Rectal smooth muscle tissue (tissue), 1 donor: ENCODE data around the gene TRPV3.

ENCODE experiments used
- H3K27ac ChIP-seq: one replicate; pipeline ENCODE4 v1.7.0; 2013; ENCODE audit warnings: low read depth, low read length, inconsistent platforms
- H3K27me3 ChIP-seq: one replicate; pipeline ENCODE4 v1.7.0; 2013; ENCODE audit warnings: low read length; ENCODE audit not compliant: control insufficient read depth, insufficient read depth
- H3K36me3 ChIP-seq: one replicate; pipeline ENCODE4 v1.7.0; 2013; ENCODE audit warnings: low read length; ENCODE audit not compliant: control insufficient read depth, insufficient read depth
- H3K4me1 ChIP-seq: one replicate; pipeline ENCODE4 v1.7.0; 2013; ENCODE audit warnings: low read length; ENCODE audit not compliant: control insufficient read depth, insufficient read depth
- H3K4me3 ChIP-seq: one replicate; pipeline ENCODE4 v1.7.0; 2013; ENCODE audit warnings: low read length
- H3K9ac ChIP-seq: one replicate; pipeline ENCODE4 v1.7.0; 2013; ENCODE audit warnings: low read length

TRPV3 gene

GRCh38 chr17:3557768-3558583 lies at the start of gene TRPV3:
TRPV3 (minus strand) TSS chr17:3557812; CDS start chr17:3554850, 2,962 bp downstream.
- Histone ChIP-seq H3K36me3 (no peaks in the 10 kb centered on the region), H3K4me3 (peak within 1 kb of the TSS; percentile 19), H3K4me1 (no peaks in the 10 kb centered on the region), H3K27ac (no peak within 1 kb of the TSS), H3K9ac (no peak within 1 kb of the TSS), H3K27me3 (no peaks in the 10 kb centered on the region)

- H3K36me3 ChIP-seq: peaks cover 5% of the 10 kb centered on the region
- no peak overlapping the region for H3K27ac ChIP-seq
- no peak overlapping the region for H3K4me3 ChIP-seq
- H3K4me1 ChIP-seq: no peaks in the 10 kb centered on the region
- no peak overlapping the region for H3K9ac ChIP-seq
- H3K27me3 ChIP-seq: no peaks in the 10 kb centered on the region
These were observed 46.3 kb upstream of the TRPV3 start for GRCh38 chr17:3603870-3604259.

DNA sequence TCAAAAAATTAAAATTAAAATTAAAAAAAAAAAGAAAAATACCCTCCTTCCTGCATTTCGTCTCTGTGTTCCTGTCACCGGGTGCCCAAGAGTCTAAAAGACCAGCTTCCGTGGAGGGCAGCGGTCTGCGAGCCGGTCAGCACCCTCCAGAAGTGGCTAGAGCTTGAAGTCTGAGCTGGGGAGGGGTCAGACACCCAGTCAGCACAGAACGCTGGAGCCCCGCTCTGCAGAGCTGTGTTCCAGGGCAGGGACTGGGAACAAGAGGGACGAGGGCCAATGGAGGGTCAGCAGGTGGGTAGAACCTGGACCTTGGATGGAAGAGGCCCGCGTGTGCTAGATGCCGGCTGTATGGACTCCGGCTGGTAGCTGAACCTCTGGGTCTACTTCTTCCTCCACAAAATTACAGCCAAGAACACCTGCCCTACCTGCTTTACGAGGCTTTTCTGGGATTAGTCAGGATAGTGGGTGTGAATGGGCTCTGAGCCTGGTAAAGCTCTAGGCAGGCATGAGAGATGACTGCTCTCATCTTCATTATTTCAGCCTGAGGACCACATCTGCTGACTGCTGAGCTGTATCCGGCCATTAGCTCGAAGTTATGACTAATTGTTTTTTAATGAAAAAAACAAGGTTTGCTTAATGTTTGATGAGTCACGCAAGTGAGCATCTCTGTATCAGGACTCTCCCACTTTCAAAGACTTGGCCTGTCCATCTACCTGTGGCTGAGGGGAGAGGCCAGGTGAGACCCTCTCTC lies 45.7 kb upstream of the TRPV3 start:
- Histone ChIP-seq H3K27me3 (no peaks in the 10 kb centered on the region), H3K4me1 (no peaks in the 10 kb centered on the region), H3K9ac (no peak overlapping the region), H3K27ac (no peak overlapping the region), H3K36me3 (peaks cover 5% of the 10 kb centered on the region), H3K4me3 (no peak overlapping the region)

DNA sequence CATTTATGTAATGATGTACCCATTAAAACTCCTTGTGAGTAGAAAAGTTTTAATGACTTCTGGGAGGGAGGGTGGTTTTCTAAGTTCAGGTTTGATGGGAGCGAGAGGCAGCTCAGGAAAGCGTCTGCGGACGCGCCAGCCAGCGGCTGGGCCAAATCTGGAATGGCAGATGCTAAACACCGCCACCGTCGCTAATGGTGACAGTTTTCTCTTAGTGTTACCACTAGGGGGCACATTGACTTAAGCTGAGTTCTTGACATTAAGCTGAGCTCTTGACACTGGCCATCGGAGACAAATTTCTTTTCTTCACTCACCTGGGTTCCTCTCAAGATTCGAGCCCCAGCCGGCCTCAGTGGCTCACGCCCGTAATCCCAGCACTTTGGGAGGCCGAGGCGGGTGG lies 44.9 kb upstream of the TRPV3 start:
- Histone ChIP-seq H3K27me3 (no peaks in the 10 kb centered on the region), H3K9ac (no peak overlapping the region), H3K27ac (no peak overlapping the region), H3K4me3 (no peak overlapping the region), H3K36me3 (peaks cover 5% of the 10 kb centered on the region), H3K4me1 (no peaks in the 10 kb centered on the region)

DNA sequence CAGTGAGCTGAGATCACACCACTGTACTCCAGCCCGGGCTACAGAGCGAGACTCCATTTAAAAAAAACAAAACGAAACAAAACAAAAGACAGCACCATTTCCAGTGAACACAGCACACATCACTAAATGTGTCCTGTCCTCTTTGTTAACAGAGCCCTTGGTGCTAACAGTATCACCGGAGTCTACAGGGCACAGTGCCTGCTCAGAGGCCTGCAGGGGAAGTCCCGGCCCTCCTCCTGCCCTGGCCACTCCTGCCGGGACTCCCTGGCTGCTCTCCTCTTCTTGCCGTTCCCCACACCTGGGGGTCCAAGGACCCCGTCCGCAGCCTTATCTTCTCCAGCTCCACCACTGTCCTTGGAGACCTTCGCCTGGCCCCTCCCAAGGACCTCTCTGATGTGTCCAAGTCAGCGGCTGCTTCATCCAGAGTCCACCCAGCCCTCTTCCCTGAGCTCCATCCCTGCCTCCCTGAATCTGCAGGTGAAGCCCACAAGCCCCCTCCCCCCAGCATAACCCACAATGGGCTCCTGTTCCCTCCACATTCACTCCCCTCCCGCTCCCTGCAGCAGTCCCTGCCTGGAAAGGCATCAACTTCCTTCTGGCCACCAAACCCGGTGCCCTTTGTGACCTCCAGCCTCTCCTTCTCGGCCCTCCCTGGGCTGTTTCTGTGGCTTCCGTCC lies 43.1 kb upstream of the TRPV3 start:
- Histone ChIP-seq H3K36me3 (no peaks in the 10 kb centered on the region), H3K9ac (no peak overlapping the region), H3K27me3 (no peaks in the 10 kb centered on the region), H3K4me3 (no peak overlapping the region), H3K27ac (no peak overlapping the region), H3K4me1 (no peaks in the 10 kb centered on the region)

DNA sequence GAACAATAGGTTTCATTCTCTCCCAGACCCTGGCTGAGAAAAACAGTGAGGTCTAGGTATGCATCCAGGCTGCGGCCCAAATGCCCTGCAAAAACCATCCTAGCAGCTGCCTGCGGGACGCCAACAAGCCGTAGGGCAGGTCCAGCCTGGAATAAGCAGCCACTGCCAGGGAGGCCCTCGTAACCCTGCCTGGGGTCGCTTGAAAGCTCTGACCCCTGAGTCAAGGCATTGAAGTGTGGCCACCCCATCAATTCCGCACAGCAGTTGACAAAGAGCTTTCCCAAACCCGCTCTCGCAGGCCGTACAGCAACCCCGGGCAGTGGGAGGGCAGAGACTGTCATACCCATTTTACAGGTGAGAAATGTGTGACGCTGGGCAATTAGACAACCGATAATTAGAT lies 40.5 kb upstream of the TRPV3 start:
- Histone ChIP-seq H3K4me3 (no peak overlapping the region), H3K9ac (no peak overlapping the region), H3K4me1 (no peaks in the 10 kb centered on the region), H3K27ac (no peak overlapping the region), H3K36me3 (no peaks in the 10 kb centered on the region), H3K27me3 (no peaks in the 10 kb centered on the region)

DNA sequence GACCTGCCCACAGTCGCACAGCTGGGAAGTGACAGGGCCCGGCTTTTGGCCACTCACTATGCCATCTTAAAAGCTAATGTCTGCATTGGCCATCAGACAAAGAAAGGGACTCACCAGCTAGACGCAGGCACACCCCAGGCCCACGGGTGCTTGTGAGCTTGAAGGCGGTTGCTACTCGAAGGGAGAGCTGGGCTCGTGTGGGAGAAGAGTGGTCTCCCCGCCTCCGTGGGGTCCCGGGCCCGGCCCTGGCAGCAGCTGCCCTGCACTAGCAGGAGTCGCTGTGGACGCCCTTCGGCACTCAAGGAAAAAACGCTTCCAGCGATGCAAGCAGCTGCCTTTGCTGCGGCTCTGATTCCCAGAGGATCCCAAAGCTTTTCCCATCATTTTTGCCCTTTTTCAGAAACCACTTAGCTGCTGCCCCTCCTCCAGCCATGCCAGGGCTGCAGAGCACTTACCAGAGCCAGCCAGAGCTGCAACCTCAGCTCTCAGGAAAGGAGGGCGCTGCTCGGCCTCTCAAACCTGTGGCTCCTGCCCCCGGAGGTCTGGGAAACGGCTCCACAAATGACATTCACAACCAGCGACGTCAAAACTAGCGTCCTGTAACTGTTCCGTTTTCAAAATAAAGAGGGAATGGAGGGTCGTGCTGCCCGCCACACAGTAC lies 39.3 kb upstream of the TRPV3 start:
- Histone ChIP-seq H3K4me3 (no peak overlapping the region), H3K27me3 (no peaks in the 10 kb centered on the region), H3K9ac (no peak overlapping the region), H3K4me1 (no peaks in the 10 kb centered on the region), H3K27ac (no peak overlapping the region), H3K36me3 (no peaks in the 10 kb centered on the region)

- Histone ChIP-seq H3K27me3 (no peaks in the 10 kb centered on the region), H3K4me3 (no peak overlapping the region), H3K36me3 (peaks cover 4% of the 10 kb centered on the region), H3K4me1 (no peaks in the 10 kb centered on the region), H3K27ac (no peak overlapping the region), H3K9ac (no peak overlapping the region)
These were observed 37.4 kb upstream of the TRPV3 start for GRCh38 chr17:3594976-3595375.

DNA sequence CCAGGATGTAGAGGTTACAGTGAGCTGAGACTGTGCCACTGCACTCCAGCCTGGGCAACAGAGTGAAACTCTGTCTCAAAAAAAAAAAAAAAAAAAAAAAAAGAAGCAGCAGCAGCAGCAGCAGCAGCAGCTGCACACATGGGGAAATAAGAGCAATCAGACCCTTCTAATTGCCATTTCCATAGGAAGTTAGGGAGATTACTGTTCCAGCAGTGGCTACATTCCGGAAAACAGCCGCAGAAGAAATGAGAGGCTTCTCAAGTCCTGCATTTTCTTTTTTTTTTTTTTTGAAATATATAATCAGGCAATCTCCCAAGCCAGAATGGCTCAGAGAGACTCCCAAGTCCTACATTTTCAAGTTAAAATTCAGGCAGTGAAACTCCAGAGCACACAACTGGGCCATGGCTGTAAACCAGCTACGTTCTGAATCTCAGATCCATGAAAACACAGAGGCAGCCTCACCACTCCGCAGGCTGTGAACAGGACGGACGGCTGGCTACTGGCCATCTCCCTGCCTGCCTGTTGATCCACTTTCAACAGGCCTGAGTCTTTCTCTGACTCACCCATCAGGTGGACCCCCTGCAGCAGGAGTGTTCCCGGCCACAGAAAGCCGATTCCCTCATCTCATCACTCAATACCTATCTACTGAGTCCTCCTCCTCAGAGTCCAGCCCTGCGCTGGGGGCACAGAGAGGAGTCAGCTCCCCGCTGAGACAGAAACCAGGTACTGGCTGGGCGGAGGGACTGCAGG lies 36.6 kb upstream of the TRPV3 start:
- Histone ChIP-seq H3K27me3 (no peaks in the 10 kb centered on the region), H3K27ac (no peak overlapping the region), H3K4me3 (no peak overlapping the region), H3K9ac (no peak overlapping the region), H3K36me3 (peaks cover 6% of the 10 kb centered on the region), H3K4me1 (no peaks in the 10 kb centered on the region)

GRCh38 chr17:3593384-3593783 lies 35.8 kb upstream of the TRPV3 start:
- H3K4me3 ChIP-seq: no peak overlapping the region

DNA sequence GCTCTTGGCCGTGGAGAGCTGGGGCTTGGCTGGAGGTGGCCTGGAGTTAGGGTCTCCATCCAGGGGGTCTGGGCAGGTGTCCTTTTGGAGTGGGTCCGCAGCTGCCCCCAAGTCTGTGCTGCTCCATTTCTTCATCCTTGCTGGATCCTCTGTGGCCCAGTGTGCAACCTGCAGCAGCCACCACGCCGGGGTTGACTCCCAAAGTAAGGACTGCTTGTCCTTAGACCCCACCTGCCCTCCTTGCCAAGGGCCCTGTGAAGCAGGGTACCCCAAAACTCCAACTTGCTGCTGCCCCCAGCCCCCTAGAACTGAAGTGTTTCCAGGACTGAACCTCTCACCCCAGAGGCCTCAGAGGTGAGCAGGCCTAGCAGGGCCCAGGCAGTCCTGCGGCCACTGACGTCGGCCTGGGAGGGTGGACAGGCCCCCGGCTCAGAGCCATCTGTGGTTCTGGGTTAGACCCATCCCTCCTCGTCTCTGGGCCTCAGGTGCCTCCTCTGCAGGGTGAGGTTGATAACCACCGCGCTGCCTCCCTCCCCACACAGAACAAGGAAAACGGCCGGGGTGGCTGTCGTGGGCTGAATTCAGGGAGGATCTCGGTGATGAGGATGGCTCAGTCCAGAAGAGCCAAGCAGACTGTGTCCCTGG lies 34.7 kb upstream of the TRPV3 start:
- Histone ChIP-seq H3K4me1 (no peaks in the 10 kb centered on the region), H3K27me3 (no peaks in the 10 kb centered on the region), H3K4me3 (no peak overlapping the region), H3K27ac (no peak overlapping the region), H3K9ac (no peak overlapping the region), H3K36me3 (peaks cover 6% of the 10 kb centered on the region)

More at GRCh38 chr17:3593384-3593783, 35.8 kb upstream of the TRPV3 start:
- Histone ChIP-seq H3K9ac (no peak overlapping the region), H3K4me1 (no peaks in the 10 kb centered on the region), H3K27ac (no peak overlapping the region), H3K36me3 (peaks cover 6% of the 10 kb centered on the region), H3K27me3 (no peaks in the 10 kb centered on the region)
